Endothelial cell of umbilical vein (primary cell): ENCODE measurements around the gene DKK3. TPM values are rescaled to one million over a fixed set of nuclear protein-coding genes. Genes with fewer than 3 reads are reported as not detected.

Experiments
- BruUV-seq: library from RNA; stranded (reverse); fragments of 400-500 nt; replicated peaks from 2 replicates; lab custom pipeline; 2021; lab: Mats Ljungman, UMichigan
- CTCF ChIA-PET: fragments of 300-600, 350-600 bp; sonication (Branson Sonifier 250); formaldehyde crosslinking; loops from one replicate; lab custom pipeline; 2021; ENCODE audit warnings: antibody characterized with exemption, inconsistent platforms; lab: Charles Lee
- POLR2A ChIA-PET: fragments of 300-600, 350-600 bp; sonication (Branson Sonifier 250); formaldehyde crosslinking; loops from one replicate; lab custom pipeline; 2021; ENCODE audit warnings: antibody characterized with exemption, inconsistent platforms; lab: Charles Lee
- DNase-seq: peaks from one replicate; pipeline ENCODE4 v3.0.0-alpha.2; 2011; ENCODE audit warnings: low read depth, low spot score
- FAIRE-seq: peaks from 2 replicates; lab custom pipeline; 2011; peaks lifted over from hg19 to GRCh38; lab: Jason Lieb, UNC
- H2AFZ ChIP-seq: 2 replicates; pipeline ENCODE4 v1.6.0; 2012; ENCODE audit warnings: low read depth, low read length, control low read depth, inconsistent platforms
- H3K27ac ChIP-seq: 2 replicates; pipeline ENCODE4 v1.5.1; 2011; ENCODE audit warnings: low read depth, mild to moderate bottlenecking, control low read depth, low read length, moderate library complexity; ENCODE audit not compliant: insufficient read depth
- H3K27me3 ChIP-seq, 2 experiments: 2 replicates each; pipeline versions ENCODE4 v1.6.0 to v1.6.1; 2011; ENCODE audit warnings: low read length in 2 of 2, mixed read lengths in 1 of 2; ENCODE audit not compliant: control insufficient read depth in 2 of 2, insufficient read depth in 2 of 2
- H3K36me3 ChIP-seq, 2 experiments: 2 replicates in 1 of 2; 3 replicates in 1 of 2; pipeline ENCODE4 v1.5.1; 2011; ENCODE audit warnings: low read length in 2 of 2, mild to moderate bottlenecking in 1 of 2, moderate library complexity in 1 of 2; ENCODE audit not compliant: control insufficient read depth in 2 of 2, insufficient read depth in 2 of 2; ENCODE audit errors: extremely low read depth in 1 of 2
- H3K4me1 ChIP-seq: 3 replicates; pipeline ENCODE4 v1.5.1; 2011; ENCODE audit warnings: mild to moderate bottlenecking, low read length; ENCODE audit not compliant: control insufficient read depth, insufficient read depth; ENCODE audit errors: extremely low read depth
- H3K4me2 ChIP-seq: 2 replicates; pipeline ENCODE4 v1.6.1; 2011; ENCODE audit warnings: low read length, control low read depth, mixed read lengths; ENCODE audit not compliant: insufficient read depth
- H3K4me3 ChIP-seq, 3 experiments: fragments of 200-600 bp in 1 of 3; sonication (generic), shearing (Covaris generic) in 1 of 3; replicated peaks in 1 of 3; 2 replicates each; pipeline ENCODE4 v1.5.1; 2011 to 2016; ENCODE audit warnings: control low read depth in 3 of 3, low read length in 3 of 3, mild to moderate bottlenecking in 2 of 3, inconsistent platforms in 1 of 3, low read depth in 1 of 3, moderate library complexity in 1 of 3; ENCODE audit not compliant: insufficient read depth in 1 of 3
- H3K79me2 ChIP-seq: 2 replicates; pipeline ENCODE4 v1.6.0; 2012; ENCODE audit warnings: low read length, inconsistent platforms; ENCODE audit not compliant: control insufficient read depth, insufficient read depth
- H3K9ac ChIP-seq: replicated peaks from 2 replicates; pipeline ENCODE3; 2011; ENCODE audit warnings: low read length, control low read depth; ENCODE audit not compliant: insufficient read depth; ENCODE audit errors: extremely low read depth
- H3K9me1 ChIP-seq: replicated peaks from 3 replicates; pipeline ENCODE4 v1.6.0; 2011; ENCODE audit warnings: mild to moderate bottlenecking, low read length; ENCODE audit not compliant: control insufficient read depth, insufficient read depth; ENCODE audit errors: extremely low read depth
- H3K9me3 ChIP-seq: replicated peaks from 2 replicates; pipeline ENCODE4 v1.5.1; 2012; ENCODE audit warnings: low read length, inconsistent platforms; ENCODE audit not compliant: control insufficient read depth, insufficient read depth
- H4K20me1 ChIP-seq: replicated peaks from 2 replicates; pipeline ENCODE3; 2011; ENCODE audit warnings: mild to moderate bottlenecking, low read length; ENCODE audit not compliant: control insufficient read depth, insufficient read depth; ENCODE audit errors: extremely low read depth
- CTCF ChIP-seq, 2 donors: IDR thresholded peaks; 1 replicate in 1 of 2; 2 replicates in 1 of 2; pipeline ENCODE4 v1.5.1; 2011; ENCODE audit warnings: low read length in 2 of 2, mild to moderate bottlenecking in 2 of 2, moderate library complexity in 2 of 2, control low read depth in 1 of 2, inconsistent platforms in 1 of 2, low read depth in 1 of 2; ENCODE audit not compliant: insufficient read depth in 1 of 2; ENCODE audit errors: extremely low read depth in 1 of 2
- EZH2 ChIP-seq: IDR thresholded peaks from 2 replicates; pipeline ENCODE4 v1.6.1; 2012; ENCODE audit warnings: borderline replicate concordance, low read depth, mild to moderate bottlenecking, moderate library complexity, low read length, inconsistent platforms; ENCODE audit not compliant: severe bottlenecking
- FOS ChIP-seq: IDR thresholded peaks from 2 replicates; pipeline ENCODE4 v1.6.1; 2011; ENCODE audit warnings: mild to moderate bottlenecking, low read length, moderate library complexity, borderline replicate concordance; ENCODE audit not compliant: insufficient read depth
- GATA2 ChIP-seq: IDR thresholded peaks from 2 replicates; pipeline ENCODE4 v1.7.0; 2011; ENCODE audit warnings: low read depth, mild to moderate bottlenecking, moderate library complexity, mixed read lengths, low read length; ENCODE audit not compliant: insufficient read length, insufficient read depth
- JUN ChIP-seq: IDR thresholded peaks from 2 replicates; pipeline ENCODE4 v1.6.1; 2011; ENCODE audit warnings: borderline replicate concordance, low read depth; ENCODE audit not compliant: insufficient read length, insufficient read depth
- MAX ChIP-seq: IDR thresholded peaks from 2 replicates; pipeline ENCODE4 v1.6.1; 2011; ENCODE audit not compliant: insufficient read depth, insufficient read length
- MYC ChIP-seq: IDR thresholded peaks from one replicate; pipeline ENCODE4 v1.6.1; 2011; ENCODE audit warnings: mild to moderate bottlenecking, low read depth, low read length
- POLR2A ChIP-seq: IDR thresholded peaks from 2 replicates; pipeline ENCODE4 v1.6.1; 2012; ENCODE audit warnings: low read depth, mild to moderate bottlenecking, control low read depth, low read length
- POLR2AphosphoS5 ChIP-seq: IDR thresholded peaks from 2 replicates; pipeline ENCODE4 v1.6.1; 2012; ENCODE audit warnings: low read depth, mild to moderate bottlenecking, control low read depth, low read length, moderate library complexity; ENCODE audit not compliant: insufficient read depth
- dilution Hi-C: fragments of 300-500 bp; cut with MboI; formaldehyde crosslinking; loops from one replicate; pipeline ENCODE4 v1.15.0; 2019; ENCODE audit warnings: low sequenced_read_pairs; ENCODE audit not compliant: extremely low pct_ligation_motif_present
- intact Hi-C: fragments of 100-400 bp; cut with micrococcal nuclease; formaldehyde crosslinking; loops from one replicate; pipeline ENCODE4 v1.10.0; 2022
- polyA plus RNA-seq, 4 experiments: library from polyadenylated mRNA; depleted of rRNA in 3 of 4; stranded (reverse) in 3 of 4; unstranded in 1 of 4; fragments of >200 nt; gene quantifications; 2 replicates each; pipeline versions ENCODE4 v1.2.1 to v1.2.3, GENCODE V29; 2011 to 2012; ENCODE audit warnings: missing spikeins in 1 of 4
- total RNA-seq: library from RNA; stranded (reverse); gene quantifications from 2 replicates; pipeline ENCODE4 v1.2.3, GENCODE V29; 2021

The DKK3 gene
- total and polyA plus RNA-seq, 2 donors (not counting 3 experiments of a cell fraction or from before 2014, with no cell fraction given) = 131 to 335 TPM

- intact Hi-C loops (loop anchor here (1.0 kb wide), 1 partner anchor 56 kb away; no protein-coding TSS in a partner anchor), dilution Hi-C loops (no loop called here)
- peak overlapping the region; percentile 69 for H3K9ac ChIP-seq
- no TSS peak for BruUV-seq
- ChIA-PET POLR2A (interaction anchor here (1.0 kb wide), 1 partner anchor 9 kb away, joined by 3 read pairs; no protein-coding TSS in a partner anchor), CTCF (interaction anchor here (1.0 to 1.8 kb wide), 6 partner anchors 11 to 297 kb away, joined by 3 to 17 read pairs (median 4); no protein-coding TSS in a partner anchor)
- no peak overlapping the region for H3K4me2 ChIP-seq
- peaks cover 0 to 4% of the 10 kb centered on the region in 2 experiments for H3K36me3 ChIP-seq
- H3K27me3 ChIP-seq = no peaks in the 10 kb centered on the region
- H2AFZ ChIP-seq = no peak overlapping the region
- TF ChIP-seq MYC (no peak), EZH2 (no peak), CTCF (IDR thresholded peaks at IDR 0.05; ENCODE audit: extremely low read depth in 1 of 2, insufficient read depth in 1 of 2, low read depth in 1 of 2, low read length in 2 of 2) (no peak), JUN (no peak), FOS (no peak), GATA2 (no peak), MAX (no peak), POLR2AphosphoS5 (no peak), POLR2A (no peak)
- no peak overlapping the region for H3K4me3 ChIP-seq
- peak overlapping the region; percentile 75 for H3K27ac ChIP-seq
- no peaks in the 10 kb centered on the region for H4K20me1 ChIP-seq
- peaks cover 46% of the 10 kb centered on the region for H3K4me1 ChIP-seq
- FAIRE-seq (no peak), DNase-seq (no peak)
- no peaks in the 10 kb centered on the region for H3K9me3 ChIP-seq
- H3K79me2 ChIP-seq = no peaks in the 10 kb centered on the region
- H3K9me1 ChIP-seq = no peaks in the 10 kb centered on the region
Measured at GRCh38 chr11:11988681-11989261, 19.7 kb downstream of the DKK3 start.
